NT2/D1 (cell line): ENCODE results near the gene APOA4.

Source experiments
- DNase-seq: peaks from one replicate; pipeline ENCODE4 v3.0.0-alpha.2; 2011; ENCODE audit warnings: low read depth, low spot score
- H3K27me3 ChIP-seq: 2 replicates; pipeline ENCODE4 v1.6.0; 2011; ENCODE audit warnings: mild to moderate bottlenecking; ENCODE audit not compliant: insufficient read length, insufficient read depth
- H3K36me3 ChIP-seq: 2 replicates; pipeline ENCODE4 v1.6.1; 2011; ENCODE audit warnings: mild to moderate bottlenecking, low read length, mixed read lengths; ENCODE audit not compliant: insufficient read depth, insufficient read length
- H3K4me1 ChIP-seq: 2 replicates; pipeline ENCODE4 v1.5.1; 2011; ENCODE audit not compliant: insufficient read depth, insufficient read length
- H3K4me3 ChIP-seq: 2 replicates; pipeline ENCODE4 v1.5.1; 2011; ENCODE audit warnings: low read depth; ENCODE audit not compliant: insufficient read length
- H3K9ac ChIP-seq: 2 replicates; pipeline ENCODE4 v1.6.0; 2011; ENCODE audit warnings: low read depth; ENCODE audit not compliant: insufficient read length
- H3K9me3 ChIP-seq: 2 replicates; pipeline ENCODE4 v1.5.1; 2011; ENCODE audit warnings: mild to moderate bottlenecking, low read length; ENCODE audit not compliant: insufficient read depth
- SUZ12 ChIP-seq: IDR thresholded peaks from 2 replicates; pipeline ENCODE4 v1.6.1; 2011; ENCODE audit not compliant: insufficient read length, insufficient read depth; ENCODE audit errors: extremely low read depth
- YY1 ChIP-seq: IDR thresholded peaks from 2 replicates; pipeline ENCODE4 v1.6.1; 2011; ENCODE audit not compliant: insufficient read length, insufficient read depth
- ZNF274 ChIP-seq: IDR thresholded peaks from 2 replicates; pipeline ENCODE4 v1.6.1; 2011; ENCODE audit warnings: mild to moderate bottlenecking, low read depth, low read length

APOA4 gene

DNA sequence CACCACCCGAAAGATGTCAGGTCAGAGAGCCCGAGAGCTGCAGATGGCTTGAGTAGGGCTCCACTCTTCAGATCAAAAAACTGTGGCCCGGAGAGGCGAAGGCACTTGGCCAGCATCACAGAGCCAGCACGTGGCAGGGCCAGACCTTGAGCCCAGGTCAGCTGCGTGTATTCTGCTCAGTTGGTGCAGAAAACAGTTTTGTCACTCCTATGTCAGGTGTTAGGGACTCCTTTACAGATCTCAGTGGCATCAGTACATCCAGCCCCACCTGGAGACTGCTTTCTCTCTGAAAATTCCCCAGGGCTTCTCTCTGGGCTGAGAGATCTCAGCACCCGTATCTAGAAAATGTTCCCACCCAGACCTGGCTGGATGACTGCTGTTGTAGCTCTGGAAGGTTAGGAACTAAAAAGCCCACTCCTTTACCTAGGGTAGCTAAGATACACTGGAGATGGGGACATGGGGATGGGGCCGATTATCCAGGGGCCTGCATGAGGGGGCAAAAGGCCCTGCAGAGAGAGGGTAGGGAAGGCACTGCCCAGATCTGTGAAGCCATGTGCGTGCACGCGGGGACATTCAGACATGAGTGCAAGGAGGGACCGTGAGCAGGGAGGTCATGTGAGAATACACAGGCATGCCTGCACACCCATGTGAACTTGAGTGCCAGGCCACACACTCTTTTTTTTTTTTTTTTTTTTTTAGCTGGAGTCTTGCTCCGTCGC, 10.9 kb upstream of the APOA4 start:
- Histone ChIP-seq H3K9me3 (no peaks in the 10 kb centered on the region), H3K9ac (no peak overlapping the region), H3K36me3 (no peaks in the 10 kb centered on the region), H3K4me1 (peaks cover 25% of the 10 kb centered on the region), H3K27me3 (no peaks in the 10 kb centered on the region), H3K4me3 (no peak overlapping the region)
- no peak for DNase-seq
- TF ChIP-seq SUZ12 (no peak), YY1 (no peak), ZNF274 (no peak)

DNA sequence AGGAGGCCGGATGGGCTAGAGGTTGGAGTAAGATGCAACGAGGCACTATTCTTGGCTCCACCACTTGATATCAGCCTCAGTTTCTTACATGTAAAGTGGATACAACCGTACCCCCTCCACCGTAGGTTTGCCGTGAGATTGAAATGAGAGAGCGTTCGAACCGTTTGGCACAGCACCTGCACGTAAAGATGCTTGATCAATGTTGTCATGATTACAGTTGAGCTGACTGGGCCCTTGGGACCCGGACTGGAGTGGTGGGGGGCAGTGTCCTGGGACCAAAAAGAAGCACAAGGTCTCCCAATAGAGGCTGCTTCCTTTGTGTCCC, 10.3 kb upstream of the APOA4 start:
- no peak for DNase-seq
- no peaks in the 10 kb centered on the region for H3K27me3 ChIP-seq
- no peak overlapping the region for H3K9ac ChIP-seq
- H3K9me3 ChIP-seq: no peaks in the 10 kb centered on the region
- TF ChIP-seq YY1 (no peak), SUZ12 (no peak), ZNF274 (no peak)
- H3K4me1 ChIP-seq: peaks cover 25% of the 10 kb centered on the region
- no peaks in the 10 kb centered on the region for H3K36me3 ChIP-seq
- no peak overlapping the region for H3K4me3 ChIP-seq

DNA sequence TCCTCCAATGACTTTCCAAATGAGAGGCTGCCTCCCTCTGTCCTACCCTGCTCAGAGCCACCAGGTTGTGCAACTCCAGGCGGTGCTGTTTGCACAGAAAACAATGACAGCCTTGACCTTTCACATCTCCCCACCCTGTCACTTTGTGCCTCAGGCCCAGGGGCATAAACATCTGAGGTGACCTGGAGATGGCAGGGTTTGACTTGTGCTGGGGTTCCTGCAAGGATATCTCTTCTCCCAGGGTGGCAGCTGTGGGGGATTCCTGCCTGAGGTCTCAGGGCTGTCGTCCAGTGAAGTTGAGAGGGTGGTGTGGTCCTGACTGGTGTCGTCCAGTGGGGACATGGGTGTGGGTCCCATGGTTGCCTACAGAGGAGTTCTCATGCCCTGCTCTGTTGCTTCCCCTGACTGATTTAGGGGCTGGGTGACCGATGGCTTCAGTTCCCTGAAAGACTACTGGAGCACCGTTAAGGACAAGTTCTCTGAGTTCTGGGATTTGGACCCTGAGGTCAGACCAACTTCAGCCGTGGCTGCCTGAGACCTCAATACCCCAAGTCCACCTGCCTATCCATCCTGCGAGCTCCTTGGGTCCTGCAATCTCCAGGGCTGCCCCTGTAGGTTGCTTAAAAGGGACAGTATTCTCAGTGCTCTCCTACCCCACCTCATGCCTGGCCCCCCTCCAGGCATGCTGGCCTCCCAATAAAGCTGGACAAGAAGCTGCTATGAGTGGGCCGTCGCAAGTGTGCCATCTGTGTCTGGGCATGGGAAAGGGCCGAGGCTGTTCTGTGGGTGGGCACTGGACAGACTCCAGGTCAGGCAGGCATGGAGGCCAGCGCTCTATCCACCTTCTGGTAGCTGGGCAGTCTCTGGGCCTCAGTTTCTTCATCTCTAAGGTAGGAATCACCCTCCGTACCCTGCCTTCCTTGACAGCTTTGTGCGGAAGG, 9.5 kb upstream of the APOA4 start:
- Histone ChIP-seq H3K27me3 (no peaks in the 10 kb centered on the region), H3K4me1 (peaks cover 23% of the 10 kb centered on the region), H3K36me3 (no peaks in the 10 kb centered on the region), H3K9ac (no peak overlapping the region), H3K4me3 (no peak overlapping the region), H3K9me3 (no peaks in the 10 kb centered on the region)
- TF ChIP-seq SUZ12 (no peak), YY1 (no peak), ZNF274 (no peak)
- DNase-seq: no peak

DNA sequence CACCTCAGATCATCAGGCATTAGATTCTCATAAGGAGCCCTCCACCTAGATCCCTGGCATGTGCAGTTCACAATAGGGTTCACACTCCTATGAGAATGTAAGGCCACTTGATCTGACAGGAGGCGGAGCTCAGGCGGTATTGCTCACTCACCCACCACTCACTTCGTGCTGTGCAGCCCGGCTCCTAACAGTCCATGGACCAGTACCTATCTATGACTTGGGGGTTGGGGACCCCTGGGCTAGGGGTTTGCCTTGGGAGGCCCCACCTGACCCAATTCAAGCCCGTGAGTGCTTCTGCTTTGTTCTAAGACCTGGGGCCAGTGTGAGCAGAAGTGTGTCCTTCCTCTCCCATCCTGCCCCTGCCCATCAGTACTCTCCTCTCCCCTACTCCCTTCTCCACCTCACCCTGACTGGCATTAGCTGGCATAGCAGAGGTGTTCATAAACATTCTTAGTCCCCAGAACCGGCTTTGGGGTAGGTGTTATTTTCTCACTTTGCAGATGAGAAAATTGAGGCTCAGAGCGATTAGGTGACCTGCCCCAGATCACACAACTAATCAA, 8.8 kb upstream of the APOA4 start:
- peaks cover 22% of the 10 kb centered on the region for H3K4me1 ChIP-seq
- no peak overlapping the region for H3K4me3 ChIP-seq
- no peak for TF ChIP-seq SUZ12
- no peaks in the 10 kb centered on the region for H3K9me3 ChIP-seq
- no peaks in the 10 kb centered on the region for H3K27me3 ChIP-seq
- no peak for DNase-seq
- H3K9ac ChIP-seq: no peak overlapping the region
- no peaks in the 10 kb centered on the region for H3K36me3 ChIP-seq

DNA sequence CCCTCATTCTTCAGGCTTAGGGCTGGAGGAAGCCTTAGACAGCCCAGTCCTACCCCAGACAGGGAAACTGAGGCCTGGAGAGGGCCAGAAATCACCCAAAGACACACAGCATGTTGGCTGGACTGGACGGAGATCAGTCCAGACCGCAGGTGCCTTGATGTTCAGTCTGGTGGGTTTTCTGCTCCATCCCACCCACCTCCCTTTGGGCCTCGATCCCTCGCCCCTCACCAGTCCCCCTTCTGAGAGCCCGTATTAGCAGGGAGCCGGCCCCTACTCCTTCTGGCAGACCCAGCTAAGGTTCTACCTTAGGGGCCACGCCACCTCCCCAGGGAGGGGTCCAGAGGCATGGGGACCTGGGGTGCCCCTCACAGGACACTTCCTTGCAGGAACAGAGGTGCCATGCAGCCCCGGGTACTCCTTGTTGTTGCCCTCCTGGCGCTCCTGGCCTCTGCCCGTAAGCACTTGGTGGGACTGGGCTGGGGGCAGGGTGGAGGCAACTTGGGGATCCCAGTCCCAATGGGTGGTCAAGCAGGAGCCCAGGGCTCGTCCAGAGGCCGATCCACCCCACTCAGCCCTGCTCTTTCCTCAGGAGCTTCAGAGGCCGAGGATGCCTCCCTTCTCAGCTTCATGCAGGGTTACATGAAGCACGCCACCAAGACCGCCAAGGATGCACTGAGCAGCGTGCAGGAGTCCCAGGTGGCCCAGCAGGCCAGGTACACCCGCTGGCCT, 7.2 kb upstream of the APOA4 start:
- H3K4me1 ChIP-seq: peaks cover 18% of the 10 kb centered on the region
- TF ChIP-seq SUZ12 (no peak), YY1 (no peak), ZNF274 (no peak)
- H3K9ac ChIP-seq: no peak overlapping the region
- H3K27me3 ChIP-seq: peaks cover 11% of the 10 kb centered on the region
- no peaks in the 10 kb centered on the region for H3K9me3 ChIP-seq
- no peak for DNase-seq
- no peaks in the 10 kb centered on the region for H3K36me3 ChIP-seq
- H3K4me3 ChIP-seq: no peak overlapping the region

DNA sequence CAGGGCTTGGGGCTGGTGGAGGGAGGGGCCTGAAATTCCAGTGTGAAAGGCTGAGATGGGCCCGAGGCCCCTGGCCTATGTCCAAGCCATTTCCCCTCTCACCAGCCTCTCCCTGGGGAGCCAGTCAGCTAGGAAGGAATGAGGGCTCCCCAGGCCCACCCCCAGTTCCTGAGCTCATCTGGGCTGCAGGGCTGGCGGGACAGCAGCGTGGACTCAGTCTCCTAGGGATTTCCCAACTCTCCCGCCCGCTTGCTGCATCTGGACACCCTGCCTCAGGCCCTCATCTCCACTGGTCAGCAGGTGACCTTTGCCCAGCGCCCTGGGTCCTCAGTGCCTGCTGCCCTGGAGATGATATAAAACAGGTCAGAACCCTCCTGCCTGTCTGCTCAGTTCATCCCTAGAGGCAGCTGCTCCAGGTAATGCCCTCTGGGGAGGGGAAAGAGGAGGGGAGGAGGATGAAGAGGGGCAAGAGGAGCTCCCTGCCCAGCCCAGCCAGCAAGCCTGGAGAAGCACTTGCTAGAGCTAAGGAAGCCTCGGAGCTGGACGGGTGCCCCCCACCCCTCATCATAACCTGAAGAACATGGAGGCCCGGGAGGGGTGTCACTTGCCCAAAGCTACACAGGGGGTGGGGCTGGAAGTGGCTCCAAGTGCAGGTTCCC, 6.5 kb upstream of the APOA4 start, which contains the start of gene APOC3:
APOC3 (plus strand) TSS at position 383 of the 659 bp plus-strand sequence. CDS start 676 bp downstream, outside the sequence.
- Histone ChIP-seq H3K4me3 (no peak within 1 kb of the TSS), H3K4me1 (peaks cover 15% of the 10 kb centered on the region), H3K27me3 (peaks cover 11% of the 10 kb centered on the region), H3K36me3 (no peaks in the 10 kb centered on the region), H3K9me3 (no peaks in the 10 kb centered on the region), H3K9ac (no peak within 1 kb of the TSS)
- TF ChIP-seq ZNF274: no peak
- no peak for TF ChIP-seq YY1
- TF ChIP-seq SUZ12: no peak
- DNase-seq: no peak
